ENCODE measurements around the gene FGFR4.

FGFR4 gene

DNA sequence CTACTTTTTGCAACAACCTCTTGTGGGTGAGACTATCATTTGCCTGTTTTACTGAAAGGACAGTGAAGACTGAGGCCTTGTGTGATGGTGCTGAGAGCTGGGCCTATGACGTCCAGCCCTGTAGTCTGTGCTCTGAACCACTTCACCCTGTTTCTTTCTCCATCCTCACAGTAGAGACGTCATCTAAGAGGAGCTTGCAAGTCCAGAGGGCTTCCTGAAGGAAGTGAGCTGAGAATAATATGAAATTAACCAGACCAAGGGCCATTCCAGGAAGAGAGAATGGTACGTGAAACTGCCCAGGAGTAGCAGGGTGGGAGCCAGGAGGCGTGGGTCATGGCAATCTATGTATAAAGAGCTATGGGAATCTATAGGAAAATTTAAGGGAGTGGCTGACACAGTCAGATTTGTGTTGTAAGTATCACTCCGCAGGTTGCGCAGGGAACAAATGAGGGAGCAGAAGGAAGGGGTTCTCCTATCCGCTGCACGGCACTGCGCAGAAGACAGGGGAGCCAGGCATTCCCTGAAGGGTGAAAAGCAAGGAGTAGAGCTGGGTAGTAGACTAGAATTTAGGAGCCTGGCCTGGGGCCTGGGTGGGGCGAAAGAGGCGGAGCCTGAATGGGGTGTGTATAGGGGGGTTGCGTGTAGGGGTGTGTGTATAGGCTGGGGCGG, 596 bp upstream of the FGFR4 start:
- DNase-seq (ENCODE audit: low spot score): no peak

DNA sequence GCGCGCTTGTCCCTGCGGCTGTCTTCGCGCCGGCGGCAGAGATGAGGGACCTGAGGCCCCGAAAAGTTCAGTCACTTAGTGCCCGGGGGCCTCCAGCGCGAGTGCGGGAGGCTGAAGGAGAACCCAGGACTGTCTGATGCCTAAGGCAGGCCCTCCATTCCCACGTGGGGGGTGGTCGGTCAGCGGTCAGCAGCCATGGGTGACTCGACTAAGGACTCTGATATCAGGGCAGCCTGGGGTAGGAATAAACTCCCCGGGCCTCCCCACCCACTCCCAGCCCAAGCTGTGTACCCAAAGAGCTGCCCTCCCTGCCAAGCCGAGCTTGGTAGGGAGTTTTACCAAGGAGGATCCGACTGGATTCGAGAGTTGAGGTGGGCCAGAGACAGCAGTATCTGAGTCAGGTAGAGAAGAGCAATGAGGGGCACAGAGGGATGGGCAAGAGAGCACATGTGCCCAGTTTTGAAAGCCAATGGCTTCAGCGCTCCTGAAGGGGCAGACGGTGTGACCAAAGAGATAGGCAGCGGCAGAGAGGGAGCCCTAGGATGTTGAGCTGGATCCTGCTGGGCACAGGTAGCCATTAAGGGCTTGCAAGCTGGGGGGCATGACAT, 787 bp downstream of the FGFR4 start:
- peak; percentile 53 for DNase-seq (ENCODE audit: low spot score)

DNA sequence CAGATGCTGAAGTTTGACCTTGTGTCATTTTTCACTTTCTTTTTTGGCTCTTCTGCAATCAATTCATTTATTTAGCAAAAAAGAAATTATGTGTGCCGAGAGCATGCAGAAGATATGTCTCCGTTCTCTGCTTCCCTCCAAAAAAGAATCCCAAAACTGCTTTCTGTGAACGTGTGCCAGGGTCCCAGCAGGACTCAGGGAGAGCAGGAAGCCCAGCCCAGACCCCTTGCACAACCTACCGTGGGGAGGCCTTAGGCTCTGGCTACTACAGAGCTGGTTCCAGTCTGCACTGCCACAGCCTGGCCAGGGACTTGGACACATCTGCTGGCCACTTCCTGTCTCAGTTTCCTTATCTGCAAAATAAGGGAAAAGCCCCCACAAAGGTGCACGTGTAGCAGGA, 2.4 kb downstream of the FGFR4 start:
- no peak for DNase-seq (ENCODE audit: low spot score)

DNA sequence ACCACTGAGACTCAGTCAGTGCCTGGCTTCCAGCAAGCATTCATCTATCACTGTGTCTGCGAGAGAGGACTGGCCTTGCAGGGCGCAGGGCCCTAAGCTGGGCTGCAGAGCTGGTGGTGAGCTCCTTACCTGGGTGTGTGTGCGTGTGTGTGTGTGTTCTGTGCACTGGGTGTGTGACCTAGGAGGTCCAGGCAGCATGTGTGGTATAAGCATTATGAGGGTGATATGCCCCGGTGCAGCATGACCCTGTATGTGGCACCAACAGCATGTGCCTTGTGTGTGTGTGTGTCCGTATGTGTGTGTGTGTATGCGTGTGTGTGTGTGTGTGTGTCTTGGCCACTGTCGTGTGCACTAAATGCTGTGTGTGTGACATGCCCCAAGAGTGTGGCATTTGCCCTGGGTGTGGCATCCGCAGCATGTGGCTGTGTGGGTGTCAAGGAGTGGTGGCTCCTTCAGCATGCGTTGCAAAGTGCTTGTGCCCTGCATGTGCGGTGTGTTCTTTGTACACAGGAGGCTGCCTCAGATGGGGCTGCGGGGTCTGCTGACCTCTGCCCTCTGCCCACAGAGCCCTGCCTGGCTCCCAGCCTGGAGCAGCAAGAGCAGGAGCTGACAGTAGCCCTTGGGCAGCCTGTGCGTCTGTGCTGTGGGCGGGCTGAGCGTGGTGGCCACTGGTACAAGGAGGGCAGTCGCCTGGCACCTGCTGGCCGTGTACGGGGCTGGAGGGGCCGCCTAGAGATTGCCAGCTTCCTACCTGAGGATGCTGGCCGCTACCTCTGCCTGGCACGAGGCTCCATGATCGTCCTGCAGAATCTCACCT, 3.3 kb downstream of the FGFR4 start:
- DNase-seq (ENCODE audit: low spot score): peak; percentile 46

DNA sequence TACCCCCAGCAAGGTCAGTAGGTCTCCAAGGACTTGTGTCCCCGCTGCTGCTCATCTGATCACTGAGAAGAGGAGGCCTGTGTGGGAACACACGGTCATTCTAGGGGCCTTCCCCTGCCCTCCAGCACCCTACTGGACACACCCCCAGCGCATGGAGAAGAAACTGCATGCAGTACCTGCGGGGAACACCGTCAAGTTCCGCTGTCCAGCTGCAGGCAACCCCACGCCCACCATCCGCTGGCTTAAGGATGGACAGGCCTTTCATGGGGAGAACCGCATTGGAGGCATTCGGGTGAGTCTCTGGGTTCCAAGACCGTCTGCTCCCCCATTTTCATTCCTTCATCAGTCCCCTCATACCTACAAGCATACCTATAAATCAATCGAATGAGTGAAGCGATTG, 4.1 kb downstream of the FGFR4 start:
- DNase-seq (ENCODE audit: low spot score): no peak

DNA sequence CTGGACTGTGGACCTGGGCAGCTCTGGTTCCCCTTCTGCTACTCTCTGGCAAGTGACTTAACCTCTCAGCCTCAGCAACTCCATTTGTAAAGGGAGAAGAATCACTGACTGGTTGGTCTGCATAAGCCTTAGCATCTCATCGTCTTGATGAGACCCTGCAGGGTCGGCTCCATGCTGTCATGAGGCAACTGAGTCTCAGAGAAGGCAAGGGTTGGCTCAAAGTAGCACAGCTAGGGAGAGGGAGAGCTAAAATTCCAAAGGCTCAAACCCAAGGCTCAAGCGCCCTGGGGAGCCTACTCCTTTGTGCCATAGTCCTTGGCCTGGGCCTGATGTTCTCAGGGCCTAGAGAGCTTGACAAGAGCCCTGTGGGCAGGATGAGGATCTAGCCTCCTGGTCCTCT, 4.5 kb downstream of the FGFR4 start:
- no peak for DNase-seq (ENCODE audit: low spot score)

DNA sequence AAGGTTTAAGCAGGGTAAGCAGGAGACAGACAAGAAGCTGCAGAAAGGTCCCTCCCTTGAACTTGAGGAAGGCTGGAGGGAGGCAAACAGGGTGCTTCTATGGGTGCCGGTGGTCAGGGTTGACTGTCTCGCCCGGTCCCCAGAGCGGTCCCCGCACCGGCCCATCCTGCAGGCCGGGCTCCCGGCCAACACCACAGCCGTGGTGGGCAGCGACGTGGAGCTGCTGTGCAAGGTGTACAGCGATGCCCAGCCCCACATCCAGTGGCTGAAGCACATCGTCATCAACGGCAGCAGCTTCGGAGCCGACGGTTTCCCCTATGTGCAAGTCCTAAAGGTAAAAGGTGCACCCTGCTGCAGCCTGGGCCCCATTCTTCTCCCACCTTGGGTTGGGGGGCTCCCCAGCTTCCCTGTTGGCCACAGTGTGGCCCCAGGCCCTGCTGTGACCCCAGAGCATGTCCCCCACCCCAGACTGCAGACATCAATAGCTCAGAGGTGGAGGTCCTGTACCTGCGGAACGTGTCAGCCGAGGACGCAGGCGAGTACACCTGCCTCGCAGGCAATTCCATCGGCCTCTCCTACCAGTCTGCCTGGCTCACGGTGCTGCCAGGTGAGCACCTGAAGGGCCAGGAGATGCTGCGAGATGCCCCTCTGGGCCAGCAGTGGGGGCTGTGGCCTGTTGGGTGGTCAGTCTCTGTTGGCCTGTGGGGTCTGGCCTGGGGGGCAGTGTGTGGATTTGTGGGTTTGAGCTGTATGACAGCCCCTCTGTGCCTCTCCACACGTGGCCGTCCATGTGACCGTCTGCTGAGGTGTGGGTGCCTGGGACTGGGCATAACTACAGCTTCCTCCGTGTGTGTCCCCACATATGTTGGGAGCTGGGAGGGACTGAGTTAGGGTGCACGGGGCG, 5.7 kb downstream of the FGFR4 start:
- no peak for DNase-seq (ENCODE audit: low spot score)

DNA sequence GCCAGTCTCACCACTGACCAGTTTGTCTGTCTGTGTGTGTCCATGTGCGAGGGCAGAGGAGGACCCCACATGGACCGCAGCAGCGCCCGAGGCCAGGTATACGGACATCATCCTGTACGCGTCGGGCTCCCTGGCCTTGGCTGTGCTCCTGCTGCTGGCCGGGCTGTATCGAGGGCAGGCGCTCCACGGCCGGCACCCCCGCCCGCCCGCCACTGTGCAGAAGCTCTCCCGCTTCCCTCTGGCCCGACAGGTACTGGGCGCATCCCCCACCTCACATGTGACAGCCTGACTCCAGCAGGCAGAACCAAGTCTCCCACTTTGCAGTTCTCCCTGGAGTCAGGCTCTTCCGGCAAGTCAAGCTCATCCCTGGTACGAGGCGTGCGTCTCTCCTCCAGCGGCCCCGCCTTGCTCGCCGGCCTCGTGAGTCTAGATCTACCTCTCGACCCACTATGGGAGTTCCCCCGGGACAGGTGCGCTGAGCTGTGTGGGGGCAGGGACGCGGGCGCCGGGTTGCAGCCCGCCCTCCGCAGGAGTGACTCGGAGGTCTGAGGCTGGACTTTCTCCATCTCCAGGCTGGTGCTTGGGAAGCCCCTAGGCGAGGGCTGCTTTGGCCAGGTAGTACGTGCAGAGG, 6.5 kb downstream of the FGFR4 start:
- DNase-seq (ENCODE audit: low spot score): no peak

DNA sequence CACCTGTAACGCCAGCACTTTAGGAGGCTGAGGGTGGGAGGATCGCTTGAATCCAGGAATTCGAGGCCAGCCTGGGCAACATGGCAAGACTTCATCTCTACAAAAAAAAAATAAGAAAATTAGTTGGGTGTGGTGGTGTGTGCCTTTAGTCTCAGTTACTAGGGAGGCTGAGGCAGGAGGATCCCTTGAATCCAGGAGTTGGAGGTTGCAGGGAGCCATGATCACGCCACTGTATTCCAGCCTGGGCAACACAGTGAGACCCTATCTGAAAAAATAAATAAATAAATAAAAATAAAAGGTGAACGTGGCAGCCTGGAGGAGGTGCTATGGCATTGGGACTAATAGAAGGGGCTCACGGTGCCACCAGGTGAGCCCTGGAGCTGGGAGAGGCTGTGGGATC, 7.1 kb downstream of the FGFR4 start:
- DNase-seq (ENCODE audit: low spot score): no peak

DNA sequence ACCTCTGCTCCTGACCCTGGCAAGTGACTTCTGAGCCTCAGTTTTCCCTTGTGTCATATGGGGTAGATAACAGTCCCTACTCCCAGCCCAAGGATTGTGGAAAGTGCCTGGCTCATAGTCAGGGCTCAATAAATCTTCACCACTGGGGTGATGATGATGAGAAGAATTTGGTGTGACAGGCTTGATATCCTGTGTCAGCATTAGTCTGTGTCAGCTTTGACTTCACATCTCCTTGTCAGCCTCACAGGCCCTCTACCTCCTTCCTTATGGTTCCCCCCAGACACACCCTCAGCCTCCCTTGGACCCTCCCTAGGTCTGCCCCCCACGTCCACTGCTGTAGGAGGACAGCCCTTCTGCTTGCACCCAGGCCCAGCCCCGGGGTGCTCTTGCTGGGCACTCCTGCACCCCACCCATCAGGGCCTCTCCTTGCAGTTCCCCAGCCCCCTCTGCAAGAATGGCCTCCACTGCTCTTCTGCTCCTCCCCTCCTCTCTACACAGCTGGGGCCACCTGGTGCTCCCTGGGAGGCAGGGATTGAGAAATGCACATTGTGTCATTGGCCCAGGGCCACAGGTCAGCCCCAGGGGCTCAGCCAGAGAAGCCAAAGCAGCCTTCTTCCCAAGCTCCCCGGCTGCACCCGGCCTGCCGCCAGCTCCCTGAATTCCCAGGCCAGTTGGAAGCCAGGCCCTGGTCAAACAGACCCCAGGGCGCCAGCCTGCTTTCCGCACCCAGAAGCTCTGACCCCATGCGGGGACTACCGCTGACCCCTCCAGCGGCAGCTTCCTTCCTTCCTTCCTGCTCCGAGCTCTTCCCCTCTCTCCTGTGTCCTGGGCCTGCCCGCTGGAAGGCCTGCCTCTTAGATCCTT, 7.7 kb downstream of the FGFR4 start:
- DNase-seq (ENCODE audit: low spot score): no peak

DNA sequence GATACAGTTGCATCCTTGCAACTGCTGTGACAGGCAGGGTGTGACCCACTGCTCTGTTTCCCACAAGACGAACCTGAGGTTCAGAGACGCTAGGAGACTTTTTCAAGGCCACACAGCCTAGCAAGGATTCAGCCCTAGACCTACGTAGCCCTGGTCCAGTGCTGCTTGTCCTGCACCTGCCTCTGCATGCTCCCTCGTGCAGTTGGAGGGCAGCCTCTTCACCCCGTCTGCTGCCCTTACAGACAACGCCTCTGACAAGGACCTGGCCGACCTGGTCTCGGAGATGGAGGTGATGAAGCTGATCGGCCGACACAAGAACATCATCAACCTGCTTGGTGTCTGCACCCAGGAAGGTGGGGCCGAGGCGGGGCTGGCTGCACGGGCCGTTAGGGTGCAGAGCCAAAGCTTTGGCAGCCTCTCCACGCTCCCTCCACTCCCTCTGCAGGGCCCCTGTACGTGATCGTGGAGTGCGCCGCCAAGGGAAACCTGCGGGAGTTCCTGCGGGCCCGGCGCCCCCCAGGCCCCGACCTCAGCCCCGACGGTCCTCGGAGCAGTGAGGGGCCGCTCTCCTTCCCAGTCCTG, 8.5 kb downstream of the FGFR4 start:
- no peak for DNase-seq (ENCODE audit: low spot score)

DNA sequence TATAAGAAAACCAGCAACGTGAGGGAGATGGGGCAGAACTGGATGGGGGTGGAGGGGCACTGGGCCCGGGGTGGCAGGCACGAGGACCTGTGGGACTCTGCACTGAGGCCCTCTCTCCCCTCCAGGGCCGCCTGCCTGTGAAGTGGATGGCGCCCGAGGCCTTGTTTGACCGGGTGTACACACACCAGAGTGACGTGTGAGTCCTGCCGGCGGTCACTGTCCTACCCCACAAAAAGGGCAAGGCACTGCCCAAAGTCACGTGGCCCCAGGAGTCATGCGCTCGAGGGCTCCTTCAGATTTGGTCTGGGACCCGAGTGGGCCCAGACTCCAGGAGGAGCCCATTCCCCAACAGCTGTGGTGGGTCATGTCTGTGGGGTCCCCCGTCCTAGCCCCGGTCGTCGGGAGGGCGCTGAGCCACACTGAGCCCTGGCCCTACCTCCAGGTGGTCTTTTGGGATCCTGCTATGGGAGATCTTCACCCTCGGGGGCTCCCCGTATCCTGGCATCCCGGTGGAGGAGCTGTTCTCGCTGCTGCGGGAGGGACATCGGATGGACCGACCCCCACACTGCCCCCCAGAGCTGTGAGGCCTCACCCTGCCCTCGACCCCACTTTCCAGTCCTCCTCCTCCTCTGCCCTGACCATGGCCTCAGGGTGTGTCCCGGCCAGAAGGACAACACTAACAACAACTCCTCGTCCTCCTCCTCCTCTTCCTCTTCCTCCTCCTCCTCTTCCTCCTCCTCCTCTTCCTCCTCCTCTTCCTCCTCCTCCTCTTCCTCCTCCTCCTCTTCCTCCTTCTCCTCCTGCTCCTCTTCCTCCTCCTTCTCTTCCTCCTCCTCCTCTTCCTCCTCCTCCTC, 9.7 kb downstream of the FGFR4 start:
- DNase-seq (ENCODE audit: low spot score): no peak

DNA sequence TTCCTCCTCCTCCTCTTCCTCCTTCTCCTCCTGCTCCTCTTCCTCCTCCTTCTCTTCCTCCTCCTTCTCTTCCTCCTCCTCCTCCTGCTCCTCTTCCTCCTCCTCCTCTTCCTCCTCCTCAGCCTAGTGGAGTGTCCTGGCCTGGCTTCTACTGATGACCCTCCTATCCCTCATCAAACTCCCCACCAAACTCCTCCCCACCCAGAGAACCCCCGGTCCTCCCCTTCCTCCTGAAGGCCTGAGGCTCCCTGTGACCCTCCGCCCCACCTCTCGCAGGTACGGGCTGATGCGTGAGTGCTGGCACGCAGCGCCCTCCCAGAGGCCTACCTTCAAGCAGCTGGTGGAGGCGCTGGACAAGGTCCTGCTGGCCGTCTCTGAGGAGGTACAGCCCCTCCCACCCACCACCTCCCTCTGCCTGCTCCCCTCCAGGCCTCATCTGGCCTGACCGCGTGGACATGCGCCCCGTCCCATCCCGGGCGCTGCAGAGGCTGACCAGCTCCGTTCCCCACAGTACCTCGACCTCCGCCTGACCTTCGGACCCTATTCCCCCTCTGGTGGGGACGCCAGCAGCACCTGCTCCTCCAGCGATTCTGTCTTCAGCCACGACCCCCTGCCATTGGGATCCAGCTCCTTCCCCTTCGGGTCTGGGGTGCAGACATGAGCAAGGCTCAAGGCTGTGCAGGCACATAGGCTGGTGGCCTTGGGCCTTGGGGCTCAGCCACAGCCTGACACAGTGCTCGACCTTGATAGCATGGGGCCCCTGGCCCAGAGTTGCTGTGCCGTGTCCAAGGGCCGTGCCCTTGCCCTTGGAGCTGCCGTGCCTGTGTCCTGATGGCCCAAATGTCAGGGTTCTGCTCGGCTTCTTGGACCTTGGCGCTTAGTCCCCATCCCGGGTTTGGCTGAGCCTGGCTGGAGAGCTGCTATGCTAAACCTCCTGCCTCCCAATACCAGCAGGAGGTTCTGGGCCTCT, 10.6 kb downstream of the FGFR4 start:
- no peak for DNase-seq (ENCODE audit: low spot score)

DNA sequence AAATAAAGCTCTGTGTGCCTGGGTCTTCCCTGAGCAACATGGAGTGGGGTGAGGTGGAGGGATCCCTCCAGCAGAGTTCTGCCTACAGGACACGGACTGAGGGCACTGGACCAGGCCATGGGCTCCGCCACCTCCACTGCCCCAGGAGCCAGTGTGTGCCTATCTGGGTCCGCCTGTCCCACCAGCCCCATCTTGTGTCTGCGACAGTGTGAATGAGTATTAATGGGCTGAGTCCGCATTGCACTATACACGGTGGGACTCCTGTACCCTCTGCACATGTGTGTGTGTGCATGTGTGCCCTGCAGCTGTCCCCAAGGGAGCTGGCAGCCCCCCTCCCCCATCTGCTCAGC, 11.4 kb downstream of the FGFR4 start:
- no peak for DNase-seq (ENCODE audit: low spot score)

DNA sequence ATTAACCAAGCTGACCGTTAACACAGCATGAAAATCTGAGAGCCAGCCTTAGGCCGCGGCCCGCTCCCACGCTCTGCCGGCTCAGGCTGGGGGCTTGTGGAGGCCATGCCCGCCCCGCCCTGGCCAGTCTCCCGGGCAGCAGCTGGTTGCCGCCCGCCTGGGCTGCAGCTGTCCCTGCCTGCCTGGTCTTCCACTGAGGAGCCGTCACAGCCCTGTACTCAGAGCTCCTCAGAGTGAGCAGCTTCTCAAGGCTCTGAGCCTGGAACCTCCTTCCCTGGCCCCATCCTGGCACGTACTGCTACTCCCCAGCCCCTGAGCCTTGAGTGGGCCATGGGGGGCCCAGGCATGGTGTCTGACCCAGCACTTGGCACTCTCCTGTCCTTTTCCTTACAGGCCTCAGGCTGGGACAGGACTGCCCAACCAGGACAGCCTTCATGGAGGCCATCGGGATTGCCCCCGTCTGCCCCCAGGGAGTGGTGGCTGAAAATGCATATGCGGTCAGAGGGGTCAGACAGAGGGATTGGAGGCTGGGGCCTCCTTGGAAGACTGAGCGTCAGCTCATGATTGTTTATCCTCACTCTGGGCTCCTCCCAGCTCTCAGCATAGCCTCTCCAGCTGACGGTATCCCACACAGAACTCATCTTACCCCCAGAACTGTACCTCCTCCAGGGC, 11.9 kb downstream of the FGFR4 start:
- DNase-seq (ENCODE audit: low spot score): no peak

DNA sequence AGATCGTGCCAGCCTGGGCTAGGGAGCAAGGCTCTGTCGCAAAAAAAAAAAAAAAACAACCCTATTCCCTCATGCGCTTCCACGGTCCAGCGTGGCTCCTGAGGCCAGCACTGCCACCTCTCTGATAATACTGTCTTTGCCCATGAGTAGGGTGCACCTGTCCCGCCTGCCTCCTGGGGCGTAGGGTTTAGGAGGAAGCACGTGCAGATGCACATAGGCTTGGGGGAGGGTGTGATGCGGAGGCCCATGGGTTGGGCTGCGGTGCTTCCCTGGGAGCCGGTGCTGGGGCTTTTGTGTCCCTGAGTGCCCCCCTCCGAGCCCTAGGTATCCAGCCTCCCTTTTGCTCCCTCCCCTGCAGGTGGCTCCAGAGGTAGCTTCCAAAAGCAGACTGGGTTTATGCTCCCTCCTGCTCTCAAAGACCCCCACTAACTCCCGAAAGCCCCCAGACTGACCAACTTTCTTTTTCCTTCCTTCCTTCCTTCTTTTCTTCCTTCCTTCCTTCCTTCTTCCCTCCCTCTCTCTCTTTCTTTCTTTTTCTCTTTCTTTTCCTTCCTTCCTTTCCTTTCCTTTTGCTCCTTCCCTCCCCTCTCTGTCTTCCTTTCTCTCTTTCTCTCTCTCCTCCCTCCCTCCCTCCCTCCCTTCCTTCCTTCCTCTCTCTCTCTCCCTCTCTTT, 12.8 kb downstream of the FGFR4 start:
- peak; percentile 59 for DNase-seq (ENCODE audit: low spot score)

DNA sequence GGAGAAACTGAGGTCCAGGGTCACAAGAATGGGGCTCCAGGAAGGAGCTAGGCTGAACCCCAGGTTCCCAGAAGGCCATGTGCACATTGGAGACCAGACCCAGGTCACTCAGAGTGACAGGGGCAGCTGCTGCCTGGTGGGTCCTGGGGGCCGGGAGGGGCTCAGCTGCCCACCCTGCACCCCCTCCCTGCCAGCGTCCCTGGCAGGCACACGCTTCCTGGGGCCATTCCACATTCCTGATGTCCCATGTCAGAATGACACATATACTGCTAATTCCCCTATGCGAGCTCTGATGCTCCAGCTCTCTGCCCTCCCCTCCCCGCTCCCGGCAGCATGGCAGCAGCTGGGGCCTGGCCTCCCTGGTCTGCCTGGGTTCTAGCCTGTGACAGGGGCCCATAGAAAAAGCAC, 14.0 kb downstream of the FGFR4 start:
- no peak for DNase-seq (ENCODE audit: low spot score)

All from SW480 (cell line).